Right ventricle myocardium superior (tissue), 1 donor: ENCODE measurements around the gene PDZD7. TPM values are rescaled to one million over a fixed set of nuclear protein-coding genes. Genes with fewer than 3 reads are reported as not detected.
"Not testable (repeated sequence)": the region's sequence is repeated elsewhere in the genome, so short reads cannot be mapped to it uniquely, and the experiment has no call there.

Source experiments
- ATAC-seq: fragments of 200-7000 bp; cut with Tn5 transposase; one replicate; pipeline ENCODE4 v1.9.1; 2020; ENCODE audit warnings: mild to moderate bottlenecking; ENCODE audit not compliant: poor library complexity
- DNase-seq: peaks from one replicate; pipeline ENCODE4 v3.0.0-alpha.2; 2020
- intact Hi-C: fragments of 100-400 bp; cut with DNase I; formaldehyde crosslinking; loops from one replicate; pipeline ENCODE4 v1.11.2; 2022
- total RNA-seq: library from RNA; stranded (reverse); fragmentation: NEBNext Ultra II Directional; extraction: Animal tissue kit (Norgen Biotek cat#: 25700); gene quantifications from one replicate; pipeline ENCODE4 v1.2.1, GENCODE V29; 2021
- donor health status: DM: no; HTN: yes; CAD: no; lungs with severe emphysema.

The PDZD7 gene
- total RNA-seq, 1 donor from 2014 or later: 0.38 TPM

- intact Hi-C loops: no loop called here
- no peak for ATAC-seq
- DNase-seq: no peak
Observed at GRCh38 chr10:101043363-101043707, 12.4 kb upstream of the PDZD7 start.

GRCh38 chr10:101042667-101043362 lies 11.9 kb upstream of the PDZD7 start:
- DNase-seq: peak; percentile 98
- peak; percentile 95 for ATAC-seq
- intact Hi-C loops: no loop called here

GRCh38 chr10:101042118-101042517 lies 11.2 kb upstream of the PDZD7 start:
- intact Hi-C loops: no loop called here
- no peak for DNase-seq
- no peak for ATAC-seq

- intact Hi-C loops: no loop called here
- ATAC-seq (peak; percentile 85), DNase-seq (peak; percentile 83)
Observed at GRCh38 chr10:101041252-101041761, 10.4 kb upstream of the PDZD7 start.

GRCh38 chr10:101040851-101041250 lies 9.9 kb upstream of the PDZD7 start:
- intact Hi-C loops: no loop called here
- DNase-seq (no peak), ATAC-seq (no peak)

- intact Hi-C loops: no loop called here
- DNase-seq (no peak), ATAC-seq (no peak)
Observed at GRCh38 chr10:101040061-101040460, 9.1 kb upstream of the PDZD7 start.

GRCh38 chr10:101038484-101038883 lies 7.6 kb upstream of the PDZD7 start:
- no peak for DNase-seq
- no peak for ATAC-seq

GRCh38 chr10:101036726-101037125 lies 5.8 kb upstream of the PDZD7 start:
- ATAC-seq (no peak), DNase-seq (no peak)
- intact Hi-C loops: no loop called here

More at GRCh38 chr10:101038484-101038883, 7.6 kb upstream of the PDZD7 start:
- intact Hi-C loops: no loop called here

GRCh38 chr10:101035916-101036702 lies 5.2 kb upstream of the PDZD7 start:
- intact Hi-C loops: no loop called here
- DNase-seq (no peak), ATAC-seq (no peak)

GRCh38 chr10:101035314-101035713 lies 4.4 kb upstream of the PDZD7 start:
- intact Hi-C loops: no loop called here
- DNase-seq (no peak), ATAC-seq (no peak)

GRCh38 chr10:101034404-101034803 lies 3.5 kb upstream of the PDZD7 start:
- DNase-seq, intact Hi-C loops, ATAC-seq: not testable (repeated sequence)

GRCh38 chr10:101033276-101033675 lies 2.3 kb upstream of the PDZD7 start:
- intact Hi-C loops: no loop called here
- DNase-seq (no peak), ATAC-seq (no peak)

GRCh38 chr10:101032637-101033224 lies 1.8 kb upstream of the PDZD7 start:
- DNase-seq (peak; percentile 75), ATAC-seq (peak; percentile 45)
- intact Hi-C loops: no loop called here

- ATAC-seq: peak; percentile 81
- intact Hi-C loops: no loop called here
- peak; percentile 93 for DNase-seq
Observed at GRCh38 chr10:101031796-101032636, 1.1 kb upstream of the PDZD7 start.

GRCh38 chr10:101030496-101031127 lies 317 bp downstream of the PDZD7 start:
- ATAC-seq: no peak
- no peak for DNase-seq
- intact Hi-C loops: no loop called here

GRCh38 chr10:101029520-101030295 lies 1.2 kb downstream of the PDZD7 start:
- intact Hi-C loops: no loop called here
- ATAC-seq: no peak
- no peak for DNase-seq

- intact Hi-C loops: no loop called here
- DNase-seq: no peak
- ATAC-seq: no peak
Observed at GRCh38 chr10:101028446-101029337, 2.2 kb downstream of the PDZD7 start.
